Measurements from ENCODE around the gene RASD1.

The RASD1 gene

GRCh38 chr17:17526369-17526768, 30.2 kb upstream of the RASD1 start:
- H3K4me3 ChIP-seq (ENCODE audit: low read depth, low read length) = no peak overlapping the region
- TF ChIP-seq CTCF (IDR thresholded peaks at IDR 0.05; ENCODE audit: borderline replicate concordance, insufficient read depth, low read depth, low read length) = no peak

GRCh38 chr17:17525956-17526355, 29.8 kb upstream of the RASD1 start:
- no peak overlapping the region for H3K4me3 ChIP-seq (ENCODE audit: low read depth, low read length)
- TF ChIP-seq CTCF (IDR thresholded peaks at IDR 0.05; ENCODE audit: borderline replicate concordance, insufficient read depth, low read depth, low read length) = no peak

- H3K4me3 ChIP-seq (ENCODE audit: low read depth, low read length) = no peak overlapping the region
- TF ChIP-seq CTCF (IDR thresholded peaks at IDR 0.05; ENCODE audit: borderline replicate concordance, insufficient read depth, low read depth, low read length) = no peak
These were observed 29.1 kb upstream of the RASD1 start for GRCh38 chr17:17525311-17525710.

GRCh38 chr17:17523731-17524490, 27.7 kb upstream of the RASD1 start:
- TF ChIP-seq CTCF (IDR thresholded peaks at IDR 0.05; ENCODE audit: borderline replicate concordance, insufficient read depth, low read depth, low read length) = no peak
- H3K4me3 ChIP-seq (ENCODE audit: low read depth, low read length) = no peak overlapping the region

- no peak for TF ChIP-seq CTCF (IDR thresholded peaks at IDR 0.05; ENCODE audit: borderline replicate concordance, insufficient read depth, low read depth, low read length)
- no peak overlapping the region for H3K4me3 ChIP-seq (ENCODE audit: low read depth, low read length)
These were observed 27.0 kb upstream of the RASD1 start for GRCh38 chr17:17523001-17523730.

GRCh38 chr17:17520599-17521232, 24.5 kb upstream of the RASD1 start:
- TF ChIP-seq CTCF (IDR thresholded peaks at IDR 0.05; ENCODE audit: borderline replicate concordance, insufficient read depth, low read depth, low read length) = no peak
- no peak overlapping the region for H3K4me3 ChIP-seq (ENCODE audit: low read depth, low read length)
